Measurements from ENCODE around the gene PRKRA. TPM values are rescaled to one million over a fixed set of nuclear protein-coding genes. Genes with fewer than 3 reads are reported as not detected.

The PRKRA gene
- total RNA-seq, 3 donors from 2014 or later = 28.7 to 55.6 (median 31.5) TPM

GRCh38 chr2:178455947-178456346, 5.0 kb upstream of the PRKRA start:
- TF ChIP-seq CTCF (IDR thresholded peaks at IDR 0.05) = no peak
- no peaks in the 10 kb centered on the region for H3K36me3 ChIP-seq (ENCODE audit: low read depth)
- intact Hi-C loops (cut with DNase I, micrococcal nuclease) = no loop called here

GRCh38 chr2:178452870-178453269, 1.9 kb upstream of the PRKRA start:
- no peak for TF ChIP-seq CTCF (IDR thresholded peaks at IDR 0.05)
- ATAC-seq (no peak), DNase-seq (peak in 1 of 3 donors; percentile 10)
- Histone ChIP-seq H3K9me3 (no peaks in the 10 kb centered on the region), H3K4me3 (no peak overlapping the region), H3K36me3 (ENCODE audit: low read depth) (no peaks in the 10 kb centered on the region), H3K4me1 (ENCODE audit: low read depth) (peaks cover 13% of the 10 kb centered on the region)
- intact Hi-C loops (cut with DNase I, micrococcal nuclease) = no loop called here

More at GRCh38 chr2:178455947-178456346, 5.0 kb upstream of the PRKRA start:
- ATAC-seq (no peak), DNase-seq (no peak)
- Histone ChIP-seq H3K4me3 (no peak overlapping the region), H3K4me1 (ENCODE audit: low read depth) (no peaks in the 10 kb centered on the region), H3K9me3 (no peaks in the 10 kb centered on the region)

DNA sequence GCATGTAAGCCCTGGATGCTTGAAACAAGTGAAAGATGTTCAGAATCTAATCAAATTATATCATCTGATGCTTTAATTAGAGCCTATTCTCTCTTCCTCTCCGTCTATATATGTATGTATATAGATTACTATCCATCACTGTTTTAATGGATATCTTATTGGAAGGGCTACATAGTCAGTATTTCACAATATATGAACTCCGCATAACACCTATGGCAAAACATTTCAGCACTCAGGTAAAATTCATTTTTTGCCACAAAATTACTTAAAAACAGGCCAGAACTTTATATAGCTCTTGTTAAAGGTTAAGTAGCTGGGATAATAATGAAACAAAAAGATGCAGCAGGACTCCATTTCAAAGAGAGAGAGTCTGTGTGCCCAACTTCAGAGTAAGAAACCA, 1.4 kb upstream of the PRKRA start:
- no peak overlapping the region for H3K4me3 ChIP-seq

DNA sequence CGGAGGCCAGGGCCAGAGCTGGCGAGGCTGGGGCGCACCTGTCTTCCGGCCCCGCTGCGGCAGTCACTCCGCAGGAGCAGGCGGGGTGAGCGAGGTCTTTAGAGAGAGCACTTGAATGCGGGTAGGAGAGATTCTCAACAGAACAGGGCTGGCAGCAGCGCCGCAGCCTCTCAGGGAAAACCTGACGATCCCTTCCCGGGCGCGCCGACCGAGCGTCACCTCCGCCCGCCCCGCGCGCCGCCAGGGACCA, 526 bp downstream of the PRKRA start:
- ATAC-seq (no peak), DNase-seq (peak in 1 of 3 donors; percentile 89)
- Histone ChIP-seq H3K36me3 (ENCODE audit: low read depth) (no peaks in the 10 kb centered on the region), H3K9me3 (no peaks in the 10 kb centered on the region), H3K4me1 (ENCODE audit: low read depth) (peaks cover 13% of the 10 kb centered on the region), H3K4me3 (peak overlapping the region; percentile 90)
- no peak for TF ChIP-seq CTCF (IDR thresholded peaks at IDR 0.05)
- intact Hi-C loops (cut with DNase I, micrococcal nuclease) = no loop called here

More for the DNA sequence above, 1.4 kb upstream of the PRKRA start:
- DNase-seq = no peak
- peaks cover 13% of the 10 kb centered on the region for H3K4me1 ChIP-seq (ENCODE audit: low read depth)
- intact Hi-C loops (cut with DNase I, micrococcal nuclease) = no loop called here
- no peaks in the 10 kb centered on the region for H3K36me3 ChIP-seq (ENCODE audit: low read depth)
- H3K9me3 ChIP-seq = no peaks in the 10 kb centered on the region
- TF ChIP-seq CTCF (IDR thresholded peaks at IDR 0.05) = no peak
- ATAC-seq = no peak

GRCh38 chr2:178449700-178450523, 1.1 kb downstream of the PRKRA start:
- ATAC-seq (peak; percentile 5), DNase-seq (peak in 1 of 3 donors; percentile 34)
- Histone ChIP-seq H3K9me3 (no peaks in the 10 kb centered on the region), H3K36me3 (ENCODE audit: low read depth) (no peaks in the 10 kb centered on the region), H3K4me3 (peak overlapping the region; percentile 90), H3K4me1 (ENCODE audit: low read depth) (peaks cover 13% of the 10 kb centered on the region)
- intact Hi-C loops (cut with DNase I, micrococcal nuclease) = no loop called here
- no peak for TF ChIP-seq CTCF (IDR thresholded peaks at IDR 0.05)

Data from mucosa of descending colon (tissue), 3 donors.